ENCODE data around the gene SMTN.

SMTN gene

DNA sequence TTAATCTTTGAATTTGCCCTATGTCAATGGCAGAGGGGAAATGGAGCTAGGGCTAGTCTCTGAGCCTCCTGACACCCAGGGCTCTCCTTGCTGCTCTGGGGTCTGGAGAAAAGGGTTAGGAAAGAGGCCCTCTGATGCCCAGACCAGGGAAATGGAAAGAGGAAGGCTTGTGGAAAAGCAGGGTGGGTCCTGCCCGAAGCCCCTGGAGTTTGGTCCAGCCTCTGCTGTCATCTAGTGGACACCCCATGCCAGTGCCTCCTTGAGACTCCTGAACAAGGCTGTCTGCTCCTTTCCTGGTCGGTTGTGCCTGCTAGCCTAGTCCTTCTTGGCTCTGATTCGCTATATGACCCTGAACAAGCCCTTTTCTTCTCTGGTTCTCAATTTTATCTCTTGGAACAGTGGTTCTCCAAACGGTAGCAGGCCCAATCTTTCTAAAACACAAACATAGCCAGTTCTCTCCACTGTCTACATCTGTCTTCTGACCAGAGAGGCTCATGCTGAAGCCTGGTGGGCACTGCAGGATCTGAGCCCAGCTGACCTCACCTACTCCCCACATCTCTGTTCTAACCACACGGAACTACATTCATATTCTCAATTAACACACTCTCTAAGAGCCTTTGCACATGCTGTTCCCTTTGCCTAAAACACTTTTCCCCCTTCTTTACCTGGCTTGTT is 68.0 kb downstream of the SMTN start:
- H3K4me3 ChIP-seq (ENCODE audit: low read depth, low read length): no peak overlapping the region
- TF ChIP-seq CTCF (IDR thresholded peaks at IDR 0.05; ENCODE audit: low read depth, low read length, missing control alignments): peak; percentile 97
- no peak for DNase-seq (ENCODE audit: low read depth)

DNA sequence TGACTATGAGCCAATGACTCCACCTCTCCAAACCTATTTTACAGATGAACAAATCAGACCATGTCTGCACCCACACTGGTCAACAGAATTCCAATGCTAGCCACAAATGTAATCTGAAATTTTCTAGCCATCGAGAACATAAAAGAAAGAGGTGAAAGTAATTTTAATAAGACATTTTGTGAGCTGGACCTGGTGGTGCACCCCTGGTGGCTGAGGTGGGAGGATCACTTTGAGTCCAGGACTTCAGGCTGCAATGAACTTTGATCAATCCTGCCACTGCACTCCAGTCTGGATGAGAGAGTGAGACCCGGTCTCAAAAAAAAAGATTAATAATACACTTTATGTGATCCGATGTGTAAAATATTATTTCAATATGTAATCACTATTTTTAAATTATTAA is 69.5 kb downstream of the SMTN start:
- H3K4me3 ChIP-seq (ENCODE audit: low read depth, low read length): no peak overlapping the region
- peak; percentile 38 for TF ChIP-seq CTCF (IDR thresholded peaks at IDR 0.05; ENCODE audit: low read depth, low read length, missing control alignments)
- no peak for DNase-seq (ENCODE audit: low read depth)

DNA sequence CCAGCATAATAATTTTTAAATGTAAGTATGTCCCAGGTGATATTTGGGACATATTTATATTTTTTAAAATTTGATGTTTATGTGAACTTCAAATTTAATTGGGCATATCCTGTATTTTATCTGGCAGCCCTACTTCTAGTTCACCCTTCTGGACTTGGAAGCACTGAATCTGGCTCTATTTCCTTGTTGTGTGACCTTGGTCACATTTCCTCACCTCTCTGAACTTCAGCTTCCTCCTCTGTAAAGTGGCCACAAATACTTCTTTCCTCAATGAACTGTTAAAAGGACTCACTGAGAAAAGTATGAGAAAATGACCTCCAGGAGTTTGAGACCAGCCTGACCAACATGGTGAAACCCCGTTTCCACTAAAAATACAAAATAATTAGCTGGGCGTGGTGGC is 70.8 kb downstream of the SMTN start:
- no peak for DNase-seq (ENCODE audit: low read depth)
- no peak for TF ChIP-seq CTCF (IDR thresholded peaks at IDR 0.05; ENCODE audit: low read depth, low read length, missing control alignments)
- no peak overlapping the region for H3K4me3 ChIP-seq (ENCODE audit: low read depth, low read length)

DNA sequence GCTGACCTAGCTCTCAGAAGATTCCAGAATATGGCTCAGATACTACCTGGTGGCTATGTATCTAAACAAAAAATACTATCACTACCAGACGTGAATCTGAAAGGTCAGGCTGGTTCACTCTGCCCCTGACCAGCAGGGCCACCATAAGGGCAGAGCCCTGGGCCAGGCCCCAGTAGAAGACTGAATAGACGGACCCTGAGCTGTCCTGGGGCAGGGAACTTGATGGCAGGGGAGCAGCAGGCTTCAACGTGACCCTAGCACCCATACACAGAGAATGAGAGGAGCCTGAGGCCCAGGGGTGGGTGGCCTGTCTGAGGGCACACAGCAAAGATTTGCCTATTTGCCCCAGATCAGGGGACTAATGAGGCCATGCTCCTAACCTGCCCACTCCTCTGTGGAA is 72.2 kb downstream of the SMTN start:
- DNase-seq (ENCODE audit: low read depth): no peak
- no peak overlapping the region for H3K4me3 ChIP-seq (ENCODE audit: low read depth, low read length)
- TF ChIP-seq CTCF (IDR thresholded peaks at IDR 0.05; ENCODE audit: low read depth, low read length, missing control alignments): no peak
